Uterus (tissue), 2 donors: ENCODE results near the gene UTP14C.

Experiments
- CTCF ChIP-seq, 4 experiments: fragments of 200-600 bp in 2 of 4; fragments of 450-650 bp in 2 of 4; sonication (generic) in 2 of 4; IDR thresholded peaks; one replicate each; pipeline ENCODE4 v1.5.1; 2016 to 2019; ENCODE audit warnings: antibody characterized with exemption in 4 of 4, mild to moderate bottlenecking in 2 of 4, moderate library complexity in 1 of 4
- POLR2A ChIP-seq, 2 donors: fragments of 450-650 bp; IDR thresholded peaks; one replicate each; pipeline ENCODE4 v1.6.1; 2016; ENCODE audit warnings: antibody characterized with exemption in 2 of 2, mild to moderate bottlenecking in 1 of 2, moderate library complexity in 1 of 2

DNA sequence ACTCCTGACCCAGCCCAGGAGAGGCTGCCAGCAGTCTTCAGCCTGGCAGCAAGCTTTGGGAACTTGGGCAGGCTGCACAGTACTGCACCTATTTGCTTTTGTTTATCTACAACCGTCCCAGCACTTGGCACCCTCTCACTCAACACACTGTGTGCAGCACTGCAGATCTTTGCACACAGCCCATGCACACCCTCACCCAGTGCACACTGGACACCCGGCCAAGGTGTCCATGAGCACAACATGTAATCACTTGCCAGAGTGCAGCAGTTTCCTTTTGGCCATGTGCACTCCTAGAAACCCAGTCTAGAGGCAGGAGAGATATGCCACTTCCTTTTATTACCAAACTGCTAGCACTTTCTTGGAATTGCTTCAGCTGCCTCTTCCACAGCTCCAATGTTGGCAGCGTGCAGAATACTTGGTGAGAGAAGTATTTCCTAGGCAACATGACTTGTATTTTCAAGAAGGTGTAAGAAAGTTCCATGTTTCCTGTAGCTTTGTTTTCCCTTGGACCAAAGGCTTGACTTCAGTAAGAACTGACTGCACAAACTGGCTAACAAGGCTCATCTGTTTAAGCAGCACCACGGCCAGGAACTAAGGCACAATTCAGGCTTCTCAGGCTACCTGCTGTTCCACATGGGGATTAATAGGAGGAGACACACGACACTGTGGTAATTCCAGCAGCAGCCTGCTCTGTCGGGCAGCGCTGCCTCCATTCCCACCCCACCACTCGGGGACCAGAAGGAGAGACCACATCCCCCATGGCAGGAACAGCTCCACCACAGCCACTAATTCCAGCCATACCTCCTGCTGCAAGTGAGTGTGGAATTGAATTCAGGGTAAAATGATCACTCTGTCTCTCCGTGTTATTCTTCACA is 28.6 kb upstream of the UTP14C start:
- TF ChIP-seq POLR2A (IDR thresholded peaks at IDR 0.05) (no peak), CTCF (IDR thresholded peaks at IDR 0.05) (no peak)
